ENCODE data around the gene METTL21A. TPM values are rescaled to one million over a fixed set of nuclear protein-coding genes. Genes with fewer than 3 reads are reported as not detected.

Gene METTL21A
- total RNA-seq, 1 experiment from 2014 or later: 20.9 TPM

- intact Hi-C loops (cut with micrococcal nuclease; ENCODE audit: unreplicated experiment): no loop called here
- BruUV-seq (replicated peaks): no TSS peak
Measured at GRCh38 chr2:207674266-207674774, 49.1 kb upstream of the METTL21A start.

GRCh38 chr2:207673431-207673830 lies 48.2 kb upstream of the METTL21A start:
- in situ Hi-C loops (cut with HindIII; ENCODE audit: low pct_unique_long_range_greater_than_20kb, low sequenced_read_pairs) (no loop called here), intact Hi-C loops (cut with micrococcal nuclease; ENCODE audit: unreplicated experiment) (no loop called here)
- BruUV-seq (replicated peaks): no TSS peak
- ChIA-PET CTCF (no interaction called here), POLR2A (no interaction called here)
- Histone ChIP-seq H3K4me3 (ENCODE audit: low read depth in 2 of 2, low read length in 2 of 2) (no peak overlapping the region), H3K9me3 (ENCODE audit: control insufficient read depth, insufficient read depth, low read depth, low read length) (no peaks in the 10 kb centered on the region), H3K36me3 (ENCODE audit: control insufficient read depth, insufficient read depth, low read length) (no peaks in the 10 kb centered on the region), H3K27ac (ENCODE audit: low read length) (no peak overlapping the region), H3K27me3 (ENCODE audit: control insufficient read depth, insufficient read depth, low read length) (no peaks in the 10 kb centered on the region), H3K4me1 (ENCODE audit: control insufficient read depth, insufficient read depth, low read length) (peaks cover 4% of the 10 kb centered on the region; the same call in 1 of the 2 replicates)
- DNase-seq (ENCODE audit: low read depth, low spot score) (no peak), ATAC-seq (no peak)
- TF ChIP-seq TCF7L2 (IDR thresholded peaks at IDR 0.05; ENCODE audit: low read depth, low read length) (no peak), CTCF (IDR thresholded peaks at IDR 0.05) (no peak), POLR2AphosphoS5 (IDR thresholded peaks at IDR 0.05; ENCODE audit: low read depth, low read length) (no peak)

More at GRCh38 chr2:207674266-207674774, 49.1 kb upstream of the METTL21A start:
- H3K27ac ChIP-seq (ENCODE audit: low read length): no peak overlapping the region
- in situ Hi-C loops (cut with HindIII; ENCODE audit: low pct_unique_long_range_greater_than_20kb, low sequenced_read_pairs): no loop called here
- H3K9me3 ChIP-seq (ENCODE audit: control insufficient read depth, insufficient read depth, low read depth, low read length): no peaks in the 10 kb centered on the region
- ChIA-PET CTCF (no interaction called here), POLR2A (no interaction called here)
- H3K36me3 ChIP-seq (ENCODE audit: control insufficient read depth, insufficient read depth, low read length): no peaks in the 10 kb centered on the region
- no peak for ATAC-seq
- no peaks in the 10 kb centered on the region for H3K27me3 ChIP-seq (ENCODE audit: control insufficient read depth, insufficient read depth, low read length)
- H3K4me1 ChIP-seq (ENCODE audit: control insufficient read depth, insufficient read depth, low read length): peaks cover 4% of the 10 kb centered on the region; the same call in 1 of the 2 replicates
- no peak for DNase-seq (ENCODE audit: low read depth, low spot score)
- H3K4me3 ChIP-seq (ENCODE audit: low read depth in 2 of 2, low read length in 2 of 2): no peak overlapping the region
- TF ChIP-seq REST (IDR thresholded peaks at IDR 0.05; ENCODE audit: insufficient read depth in 1 of 2, low read depth in 2 of 2, low read length in 1 of 2): no peak
- no peak for TF ChIP-seq TCF7L2 (IDR thresholded peaks at IDR 0.05; ENCODE audit: low read depth, low read length)
- no peak for TF ChIP-seq CTCF (IDR thresholded peaks at IDR 0.05)
- no peak for TF ChIP-seq POLR2AphosphoS5 (IDR thresholded peaks at IDR 0.05; ENCODE audit: low read depth, low read length)
- TF ChIP-seq SIN3A (IDR thresholded peaks at IDR 0.05; ENCODE audit: borderline replicate concordance, insufficient read depth, low read depth, low read length): no peak
